ENCODE results near the gene RFPL2.

The RFPL2 gene

DNA sequence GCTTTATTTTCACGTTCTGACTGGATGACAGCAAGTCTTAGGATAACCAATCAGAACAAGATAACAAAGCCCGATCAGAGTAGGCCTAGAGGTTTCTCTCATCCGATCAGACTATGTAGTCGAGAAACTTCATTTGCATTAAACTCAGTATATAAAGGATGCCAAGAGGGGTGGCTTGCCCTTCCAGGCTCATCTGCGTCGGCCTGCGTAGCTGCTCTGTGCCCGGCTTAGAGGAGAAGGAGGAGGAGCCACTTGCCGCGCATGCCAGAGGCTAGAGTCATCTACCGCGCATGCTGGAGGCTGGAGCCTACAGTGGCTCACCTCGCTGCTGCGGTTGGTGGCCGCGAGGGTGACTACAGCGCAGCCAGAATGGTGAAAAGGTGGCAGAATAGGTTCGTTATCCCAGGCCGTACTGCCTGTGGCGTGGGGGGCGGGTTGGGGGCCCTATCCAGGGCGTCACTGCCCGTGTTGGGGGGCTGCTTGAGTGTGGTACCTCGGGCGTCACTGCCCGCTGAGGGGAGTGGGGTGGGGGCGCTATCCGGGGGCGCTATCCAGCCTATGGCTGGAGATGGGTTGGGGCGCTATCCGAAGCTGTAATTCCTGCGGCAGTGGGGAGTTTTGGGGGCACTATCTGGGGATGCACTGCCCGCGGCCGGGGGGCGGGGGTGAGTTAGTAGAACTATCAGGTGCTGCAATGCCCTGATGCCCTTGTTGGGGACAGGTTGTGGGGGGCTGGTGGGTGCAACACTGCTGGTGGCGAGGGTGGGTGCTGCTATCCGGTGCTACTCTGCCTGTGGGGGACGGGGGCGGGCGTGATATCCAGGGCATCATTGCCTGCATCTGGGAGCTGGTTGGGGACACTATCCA, at the start of gene RFPL2:
TSS of gene RFPL2 (minus strand) at position 218 of the 867 bp plus-strand sequence. CDS start 2,622 bp downstream, outside the sequence.
- peak; percentile 41 for ATAC-seq (ENCODE audit: low read depth)
- H3K4me1 Mint-ChIP-seq: peaks cover 2% of the 10 kb centered on the region

DNA sequence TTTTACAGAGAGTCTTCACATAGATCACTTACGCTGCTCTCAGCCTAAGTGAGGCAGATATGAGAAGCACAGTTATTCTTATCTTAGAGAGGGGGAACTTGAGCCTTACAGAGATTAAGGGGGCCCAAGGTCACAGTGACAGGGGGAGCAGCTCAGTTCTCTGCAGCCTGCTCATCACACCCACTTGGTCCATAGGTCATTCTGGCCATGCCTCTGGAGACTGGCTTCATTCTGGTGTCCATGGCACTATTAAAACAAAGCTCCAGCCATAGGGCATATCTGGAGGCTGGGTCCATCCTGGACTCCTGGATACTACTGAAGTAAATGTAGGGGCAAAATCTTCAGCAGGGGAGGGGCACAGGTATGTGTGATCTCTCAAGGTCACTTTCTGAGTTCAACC, 44.4 kb upstream of the RFPL2 start:
- Mint-ChIP-seq H3K4me3 (no peak overlapping the region), H3K27me3 (peaks cover 29% of the 10 kb centered on the region), H3K36me3 (no peaks in the 10 kb centered on the region), H3K27ac (no peak overlapping the region), H3K9me3 (peaks cover 6% of the 10 kb centered on the region), H3K4me1 (no peaks in the 10 kb centered on the region)
- no peak for DNase-seq (ENCODE audit: low spot score in 2 of 2)
- no peak for ATAC-seq (ENCODE audit: low read depth)

More for the DNA sequence above, at the start of gene RFPL2:
- no peak for DNase-seq (ENCODE audit: low spot score in 2 of 2)
- no peaks in the 10 kb centered on the region for H3K36me3 Mint-ChIP-seq
- H3K4me3 Mint-ChIP-seq: peak within 1 kb of the TSS; percentile 58
- no peaks in the 10 kb centered on the region for H3K9me3 Mint-ChIP-seq
- no peak within 1 kb of the TSS for H3K27ac Mint-ChIP-seq
- H3K27me3 Mint-ChIP-seq: peaks cover 27% of the 10 kb centered on the region

DNA sequence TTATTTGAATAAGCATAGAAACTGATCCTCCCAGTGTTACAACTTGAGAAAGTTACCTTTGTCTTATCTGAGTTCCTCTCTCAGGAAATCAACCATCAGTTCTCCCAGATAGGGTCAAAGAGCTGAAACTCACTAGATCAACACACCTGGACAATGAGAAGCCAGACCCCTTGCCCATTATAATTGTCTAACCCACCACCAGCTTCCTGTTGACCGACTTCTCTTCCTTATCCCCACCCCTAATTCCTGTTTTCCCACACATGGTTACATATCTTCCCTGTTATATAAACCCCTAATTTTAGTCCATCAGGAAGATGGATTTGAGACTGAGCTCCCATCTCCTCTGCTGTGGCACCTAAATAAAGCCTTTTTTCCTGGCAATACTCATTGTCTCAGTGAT, 43.4 kb upstream of the RFPL2 start:
- Mint-ChIP-seq H3K9me3 (peaks cover 6% of the 10 kb centered on the region), H3K27ac (no peak overlapping the region), H3K36me3 (no peaks in the 10 kb centered on the region), H3K4me3 (no peak overlapping the region), H3K27me3 (peaks cover 28% of the 10 kb centered on the region), H3K4me1 (no peaks in the 10 kb centered on the region)
- DNase-seq (ENCODE audit: low spot score in 2 of 2): no peak
- ATAC-seq (ENCODE audit: low read depth): no peak

DNA sequence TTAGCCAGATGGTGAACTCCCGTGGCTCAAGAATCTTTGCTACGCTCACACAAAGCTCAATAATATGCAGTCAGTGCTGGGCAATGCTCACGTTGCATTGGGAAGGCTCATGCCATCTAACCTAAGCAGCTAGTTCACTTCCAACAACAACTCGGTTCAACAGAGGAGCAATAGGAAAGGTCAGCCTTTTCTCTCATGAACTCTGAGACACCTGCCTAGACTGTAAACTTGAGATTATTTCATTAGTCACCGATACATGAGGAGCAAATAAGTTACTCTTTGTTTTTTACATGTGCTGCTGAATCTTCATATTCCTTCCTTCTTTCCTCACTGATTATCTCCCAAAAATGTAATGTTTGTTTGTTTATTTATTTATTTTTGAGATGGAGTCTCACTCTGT, 41.3 kb upstream of the RFPL2 start:
- Mint-ChIP-seq H3K4me3 (no peak overlapping the region), H3K36me3 (no peaks in the 10 kb centered on the region), H3K27me3 (peaks cover 28% of the 10 kb centered on the region), H3K27ac (no peak overlapping the region), H3K9me3 (peaks cover 5% of the 10 kb centered on the region), H3K4me1 (no peaks in the 10 kb centered on the region)
- ATAC-seq (ENCODE audit: low read depth): no peak
- DNase-seq (ENCODE audit: low spot score in 2 of 2): no peak

DNA sequence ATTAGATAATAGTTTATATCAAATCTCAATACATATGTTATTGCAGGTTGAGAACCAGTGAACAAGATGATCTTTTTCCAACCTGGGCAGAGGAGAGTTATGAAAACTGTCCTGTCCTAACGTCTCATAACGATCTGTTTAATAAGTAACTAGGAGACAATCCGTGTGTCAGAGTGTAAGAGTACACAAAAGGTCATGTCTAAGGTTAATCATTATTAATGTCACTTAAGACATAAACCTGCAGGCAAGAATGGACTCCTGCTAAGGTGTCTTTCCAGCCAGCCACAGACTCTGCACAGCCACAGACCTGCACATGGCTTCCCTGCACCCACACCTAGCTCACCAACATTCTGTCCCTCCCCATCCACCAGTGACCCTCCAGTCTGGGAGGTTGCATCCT, 40.2 kb upstream of the RFPL2 start:
- no peak overlapping the region for H3K27ac Mint-ChIP-seq
- DNase-seq (ENCODE audit: low spot score in 2 of 2) (no peak), ATAC-seq (ENCODE audit: low read depth) (no peak)
- no peaks in the 10 kb centered on the region for H3K36me3 Mint-ChIP-seq
- H3K4me1 Mint-ChIP-seq: no peaks in the 10 kb centered on the region
- H3K9me3 Mint-ChIP-seq: peaks cover 3% of the 10 kb centered on the region
- peaks cover 24% of the 10 kb centered on the region for H3K27me3 Mint-ChIP-seq
- no peak overlapping the region for H3K4me3 Mint-ChIP-seq

DNA sequence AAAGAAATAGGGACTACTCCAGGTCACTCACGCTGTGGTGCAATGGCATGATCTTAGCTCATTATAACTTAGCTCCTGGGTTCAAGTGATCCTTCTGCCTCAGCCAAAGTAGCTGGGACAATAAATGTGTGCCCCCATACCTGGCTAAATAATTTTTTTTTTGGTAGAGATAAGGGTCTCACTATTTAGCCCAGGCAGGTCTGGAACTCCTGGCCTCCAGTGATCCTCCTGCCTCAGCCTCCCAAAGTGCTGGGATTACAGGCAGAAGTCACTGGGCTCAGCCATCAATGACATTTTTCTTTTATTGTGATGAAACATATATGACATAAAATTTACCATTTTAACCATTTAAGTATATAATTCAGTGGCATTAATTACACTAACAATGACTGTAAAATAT, 39.7 kb upstream of the RFPL2 start:
- Mint-ChIP-seq H3K9me3 (no peaks in the 10 kb centered on the region), H3K36me3 (no peaks in the 10 kb centered on the region), H3K4me3 (no peak overlapping the region), H3K27ac (no peak overlapping the region), H3K4me1 (no peaks in the 10 kb centered on the region), H3K27me3 (peaks cover 21% of the 10 kb centered on the region)
- ATAC-seq (ENCODE audit: low read depth) (no peak), DNase-seq (ENCODE audit: low spot score in 2 of 2) (no peak)

DNA sequence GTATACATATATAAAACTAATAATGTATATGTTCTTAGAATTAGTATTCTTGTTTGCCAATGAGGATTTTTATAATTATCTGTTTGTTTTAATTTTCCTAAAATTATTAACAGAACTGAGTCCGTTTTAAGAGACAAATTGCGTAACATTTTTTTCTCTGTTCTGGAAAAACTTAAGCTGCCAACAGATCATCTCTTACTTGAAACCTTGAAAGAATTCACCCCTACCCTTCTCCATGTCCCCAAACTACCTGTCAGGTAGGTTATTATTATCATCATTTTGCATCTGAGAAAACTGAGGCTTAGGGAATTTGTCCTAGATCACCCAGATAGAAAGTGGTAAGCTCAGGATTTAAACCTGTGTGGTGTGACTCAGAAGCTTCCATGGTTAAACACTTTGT, 35.6 kb upstream of the RFPL2 start:
- Mint-ChIP-seq H3K4me3 (no peak overlapping the region), H3K27ac (no peak overlapping the region), H3K36me3 (no peaks in the 10 kb centered on the region), H3K9me3 (no peaks in the 10 kb centered on the region), H3K4me1 (no peaks in the 10 kb centered on the region), H3K27me3 (peaks cover 9% of the 10 kb centered on the region)
- ATAC-seq (ENCODE audit: low read depth) (no peak), DNase-seq (ENCODE audit: low spot score in 2 of 2) (no peak)

DNA sequence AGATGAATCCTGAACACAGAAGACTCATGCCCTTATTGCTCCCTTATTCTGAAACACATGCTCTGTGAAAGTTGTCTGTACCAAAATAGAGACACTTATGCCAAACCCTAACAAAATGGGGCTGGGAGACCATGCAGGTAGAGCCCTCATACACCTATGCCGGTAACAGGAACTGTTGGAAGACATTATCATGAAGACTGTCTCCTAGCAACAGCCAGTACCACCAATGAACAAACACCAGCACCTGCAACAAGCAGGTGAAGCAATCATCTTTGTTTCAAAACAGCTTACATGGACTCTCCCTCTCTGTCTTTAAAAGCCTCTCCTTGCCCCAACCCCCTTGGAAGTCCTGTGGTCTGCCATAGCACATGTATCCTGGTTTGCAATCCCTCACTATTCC, 33.0 kb upstream of the RFPL2 start:
- H3K36me3 Mint-ChIP-seq: no peaks in the 10 kb centered on the region
- H3K4me3 Mint-ChIP-seq: no peak overlapping the region
- H3K9me3 Mint-ChIP-seq: no peaks in the 10 kb centered on the region
- H3K27ac Mint-ChIP-seq: no peak overlapping the region
- no peaks in the 10 kb centered on the region for H3K4me1 Mint-ChIP-seq
- H3K27me3 Mint-ChIP-seq: peaks cover 18% of the 10 kb centered on the region
- DNase-seq (ENCODE audit: low spot score in 2 of 2): no peak
- ATAC-seq (ENCODE audit: low read depth): no peak

DNA sequence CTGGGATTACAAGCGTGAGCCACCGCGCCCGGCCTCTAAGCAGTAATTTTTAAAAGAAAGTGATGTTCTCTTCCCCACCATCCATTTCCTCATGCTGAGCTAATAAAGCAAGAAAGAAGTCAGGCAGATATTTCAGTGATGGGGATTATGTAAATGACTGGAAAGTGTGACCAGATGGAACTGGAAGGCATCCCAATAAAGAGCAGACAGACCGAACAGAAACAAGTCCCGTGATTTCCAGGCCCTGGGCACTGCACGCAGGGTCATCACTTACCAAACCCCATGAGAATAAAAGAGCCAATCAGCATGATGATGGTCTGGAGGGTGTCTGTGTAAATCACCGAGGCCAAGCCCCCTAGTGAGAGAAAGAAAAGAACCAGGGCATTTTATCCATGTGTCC, 32.1 kb upstream of the RFPL2 start:
- DNase-seq (ENCODE audit: low spot score in 2 of 2): no peak
- Mint-ChIP-seq H3K9me3 (no peaks in the 10 kb centered on the region), H3K36me3 (no peaks in the 10 kb centered on the region), H3K4me1 (no peaks in the 10 kb centered on the region), H3K4me3 (no peak overlapping the region), H3K27ac (no peak overlapping the region), H3K27me3 (peaks cover 19% of the 10 kb centered on the region)
- ATAC-seq (ENCODE audit: low read depth): no peak

DNA sequence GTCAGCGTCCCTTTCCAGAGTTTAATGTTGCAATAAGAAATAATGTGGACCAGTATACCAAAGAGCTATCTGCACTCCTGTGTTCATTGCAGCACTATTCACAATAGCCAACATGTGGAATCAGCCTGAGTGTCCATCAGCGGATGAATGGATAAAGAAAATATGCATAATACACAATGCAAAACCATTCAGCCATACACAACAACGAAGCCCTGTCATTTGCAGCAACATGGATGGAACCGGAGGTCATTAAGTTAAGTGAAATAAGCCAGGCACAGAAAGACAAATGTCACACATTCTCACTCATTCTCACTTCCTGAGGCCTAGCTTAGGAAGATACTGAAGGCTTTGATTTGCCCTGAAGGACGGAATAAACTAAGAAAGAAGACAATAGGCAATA, 28.2 kb upstream of the RFPL2 start:
- no peak overlapping the region for H3K27ac Mint-ChIP-seq
- no peak overlapping the region for H3K4me3 Mint-ChIP-seq
- DNase-seq (ENCODE audit: low spot score in 2 of 2): no peak
- H3K36me3 Mint-ChIP-seq: no peaks in the 10 kb centered on the region
- no peaks in the 10 kb centered on the region for H3K4me1 Mint-ChIP-seq
- H3K27me3 Mint-ChIP-seq: peaks cover 18% of the 10 kb centered on the region
- H3K9me3 Mint-ChIP-seq: no peaks in the 10 kb centered on the region
- no peak for ATAC-seq (ENCODE audit: low read depth)

DNA sequence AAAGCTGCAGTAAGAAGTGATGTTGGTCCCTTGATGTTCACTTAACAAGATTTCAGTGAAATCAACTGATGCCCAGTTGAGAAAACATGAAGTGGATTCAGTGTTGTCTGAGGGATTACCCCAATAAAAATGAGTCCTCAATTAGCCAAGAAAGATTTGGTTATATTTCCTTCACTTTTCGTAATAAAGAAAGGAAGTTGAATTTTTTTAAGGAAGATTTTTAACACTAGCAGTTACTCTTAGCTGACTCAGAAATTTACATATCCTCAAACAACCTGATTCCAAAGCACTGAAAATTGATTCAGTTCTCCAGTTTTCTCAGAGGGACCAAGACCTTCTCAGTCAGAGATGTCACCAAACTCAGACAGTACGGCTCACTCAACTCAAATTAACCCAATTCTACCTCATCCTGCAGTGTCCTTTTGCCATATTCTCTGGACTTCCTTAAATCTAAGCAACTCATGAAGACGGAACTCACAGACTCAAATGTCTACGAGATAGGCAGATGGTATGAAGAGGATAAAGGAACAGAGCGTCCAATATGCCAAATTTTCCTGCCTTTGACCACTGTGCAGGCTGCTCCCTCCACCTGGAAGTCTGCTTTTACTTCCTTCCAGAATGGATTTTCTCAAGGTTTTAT, 27.4 kb upstream of the RFPL2 start:
- DNase-seq (ENCODE audit: low spot score in 2 of 2): no peak
- Mint-ChIP-seq H3K27ac (no peak overlapping the region), H3K4me3 (no peak overlapping the region), H3K4me1 (no peaks in the 10 kb centered on the region), H3K27me3 (peaks cover 18% of the 10 kb centered on the region), H3K9me3 (no peaks in the 10 kb centered on the region), H3K36me3 (no peaks in the 10 kb centered on the region)
- no peak for ATAC-seq (ENCODE audit: low read depth)

DNA sequence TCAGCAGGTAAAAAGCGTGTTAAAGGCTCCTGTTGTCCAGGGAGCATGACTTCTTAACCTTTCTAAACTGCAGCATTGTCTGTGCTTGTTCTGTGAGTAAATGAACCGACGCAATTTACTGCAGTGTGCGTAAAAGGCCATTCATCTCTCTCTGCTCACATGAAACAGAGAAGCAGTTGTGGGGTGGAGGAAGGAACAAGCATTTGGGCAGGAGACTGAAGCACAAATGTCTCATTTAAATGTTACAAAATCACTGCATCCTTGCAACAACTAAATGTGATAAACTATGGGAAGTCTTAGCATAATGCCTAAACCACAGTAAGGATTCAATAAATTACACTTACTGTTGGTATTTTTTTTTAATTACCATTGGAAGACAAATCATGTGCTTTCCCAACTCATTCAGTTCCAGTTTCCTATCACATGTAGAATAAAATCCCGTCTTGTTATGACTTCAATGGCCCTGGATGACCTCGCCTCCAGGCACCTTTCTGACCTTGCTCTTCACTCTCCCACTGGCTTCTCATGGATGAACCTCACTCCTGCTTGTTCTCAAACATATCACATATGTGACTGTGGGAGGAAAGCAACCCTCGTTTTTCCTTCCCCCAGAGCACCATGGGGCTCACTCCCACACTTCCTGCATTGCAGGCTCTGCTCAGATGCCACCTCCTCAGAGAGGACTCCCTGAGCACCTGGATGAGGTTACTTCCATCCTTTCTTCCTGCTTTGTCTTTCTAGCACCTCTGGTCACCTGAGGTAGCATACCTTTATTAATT, 21.6 kb upstream of the RFPL2 start:
- H3K27me3 Mint-ChIP-seq: peaks cover 10% of the 10 kb centered on the region
- H3K4me3 Mint-ChIP-seq: no peak overlapping the region
- no peaks in the 10 kb centered on the region for H3K36me3 Mint-ChIP-seq
- H3K9me3 Mint-ChIP-seq: no peaks in the 10 kb centered on the region
- DNase-seq (ENCODE audit: low spot score in 2 of 2) (no peak), ATAC-seq (ENCODE audit: low read depth) (no peak)
- no peak overlapping the region for H3K27ac Mint-ChIP-seq
- H3K4me1 Mint-ChIP-seq: no peaks in the 10 kb centered on the region

DNA sequence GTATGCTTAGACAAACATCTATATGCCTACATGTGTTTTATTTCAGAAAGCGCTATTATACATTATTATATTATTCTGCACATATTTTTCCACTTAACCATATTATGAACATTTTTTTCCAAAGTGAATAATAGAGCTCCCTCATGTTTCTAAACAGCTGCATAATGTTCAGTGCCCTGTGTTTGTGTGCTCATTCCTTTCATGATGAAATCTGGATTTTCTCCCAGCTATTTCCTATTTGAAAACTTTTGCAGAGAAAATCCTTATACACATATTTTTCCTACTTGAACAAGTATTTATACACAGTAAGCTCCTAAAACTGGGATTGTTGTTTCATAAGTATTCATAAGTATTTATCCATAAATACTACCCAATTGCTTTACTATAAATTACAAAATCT, 18.1 kb upstream of the RFPL2 start:
- Mint-ChIP-seq H3K27ac (no peak overlapping the region), H3K4me3 (no peak overlapping the region), H3K36me3 (no peaks in the 10 kb centered on the region), H3K27me3 (peaks cover 4% of the 10 kb centered on the region), H3K9me3 (no peaks in the 10 kb centered on the region), H3K4me1 (no peaks in the 10 kb centered on the region)
- ATAC-seq (ENCODE audit: low read depth): no peak
- DNase-seq (ENCODE audit: low spot score in 2 of 2): no peak

DNA sequence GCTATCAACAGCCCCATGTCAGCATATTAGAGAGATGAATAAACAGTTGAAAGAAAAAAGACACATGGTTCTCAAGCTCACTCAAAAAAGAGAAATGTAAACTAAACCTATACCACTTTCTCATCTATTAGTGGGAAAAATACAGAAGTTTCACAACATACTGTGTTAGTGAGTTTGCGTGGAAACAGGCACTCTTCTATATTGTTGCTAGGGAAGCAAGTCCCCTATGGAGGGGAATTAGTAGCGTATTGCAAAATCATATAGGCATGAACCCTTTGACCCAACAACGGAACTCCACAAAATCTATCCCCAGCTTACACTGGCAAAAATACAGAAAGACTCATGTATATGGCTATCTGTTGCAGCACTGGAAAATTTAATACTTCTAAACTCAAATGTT, 14.2 kb upstream of the RFPL2 start:
- DNase-seq (ENCODE audit: low spot score in 2 of 2): no peak
- no peaks in the 10 kb centered on the region for H3K36me3 Mint-ChIP-seq

More for the DNA sequence above, 14.2 kb upstream of the RFPL2 start:
- H3K27me3 Mint-ChIP-seq: peaks cover 8% of the 10 kb centered on the region
- H3K27ac Mint-ChIP-seq: no peak overlapping the region
- no peak overlapping the region for H3K4me3 Mint-ChIP-seq
- no peaks in the 10 kb centered on the region for H3K4me1 Mint-ChIP-seq
- H3K9me3 Mint-ChIP-seq: peaks cover 2% of the 10 kb centered on the region
- ATAC-seq (ENCODE audit: low read depth): no peak

Measured in memory B cell (primary cell).